ENCODE results near the gene RNF11. TPM values are rescaled to one million over a fixed set of nuclear protein-coding genes. Genes with fewer than 3 reads are reported as not detected.

The RNF11 gene
- total and polyA plus RNA-seq, 2 of the 8 experiments (the other 6 are each of a cell fraction or from before 2014, with no cell fraction given): 49.6 to 54.2 TPM

DNA sequence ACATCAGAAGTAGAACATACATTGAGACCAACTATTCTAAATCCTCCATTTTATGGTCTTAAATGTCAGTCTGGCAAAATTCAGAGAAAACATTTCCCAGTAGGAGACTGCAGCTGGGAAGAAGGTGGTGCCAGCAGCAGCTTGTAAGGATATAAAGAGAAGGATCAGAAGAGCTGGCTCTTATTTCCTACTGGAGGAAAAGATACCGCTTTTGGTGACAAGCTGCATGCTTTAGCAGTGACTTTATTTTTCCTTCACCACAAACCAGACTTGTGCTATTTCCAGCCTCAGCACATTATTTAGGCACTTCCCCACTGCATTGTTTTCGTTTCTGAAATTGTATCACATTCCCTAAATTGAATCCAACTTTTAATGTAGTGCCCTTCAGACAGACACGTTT lies 28.4 kb downstream of the RNF11 start (continued):
- TF ChIP-seq, protein P1, sequence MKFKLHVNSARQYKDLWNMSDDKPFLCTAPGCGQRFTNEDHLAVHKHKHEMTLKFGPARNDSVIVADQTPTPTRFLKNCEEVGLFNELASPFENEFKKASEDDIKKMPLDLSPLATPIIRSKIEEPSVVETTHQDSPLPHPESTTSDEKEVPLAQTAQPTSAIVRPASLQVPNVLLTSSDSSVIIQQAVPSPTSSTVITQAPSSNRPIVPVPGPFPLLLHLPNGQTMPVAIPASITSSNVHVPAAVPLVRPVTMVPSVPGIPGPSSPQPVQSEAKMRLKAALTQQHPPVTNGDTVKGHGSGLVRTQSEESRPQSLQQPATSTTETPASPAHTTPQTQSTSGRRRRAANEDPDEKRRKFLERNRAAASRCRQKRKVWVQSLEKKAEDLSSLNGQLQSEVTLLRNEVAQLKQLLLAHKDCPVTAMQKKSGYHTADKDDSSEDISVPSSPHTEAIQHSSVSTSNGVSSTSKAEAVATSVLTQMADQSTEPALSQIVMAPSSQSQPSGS (IDR thresholded peaks at IDR 0.05; ENCODE audit: low read length): no peak
- TF ChIP-seq MAFK (IDR thresholded peaks at IDR 0.05; ENCODE audit: low read depth, low read length) (no peak), BRCA1 (IDR thresholded peaks at IDR 0.05; ENCODE audit: low read depth, low read length) (no peak), POU5F1 (IDR thresholded peaks at IDR 0.05; ENCODE audit: low read depth, low read length) (no peak)
- TF ChIP-seq, protein P2, sequence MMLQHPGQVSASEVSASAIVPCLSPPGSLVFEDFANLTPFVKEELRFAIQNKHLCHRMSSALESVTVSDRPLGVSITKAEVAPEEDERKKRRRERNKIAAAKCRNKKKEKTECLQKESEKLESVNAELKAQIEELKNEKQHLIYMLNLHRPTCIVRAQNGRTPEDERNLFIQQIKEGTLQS (IDR thresholded peaks at IDR 0.05; ENCODE audit: insufficient read depth, low read depth, low read length): no peak
